Esophagus muscularis mucosa (tissue), 4 donors: Measurements from ENCODE around the gene RBL2.

Source experiments
- CTCF ChIP-seq, 3 experiments: fragments of 200-600 bp in 2 of 3; fragments of 450-650 bp in 1 of 3; sonication (generic) in 2 of 3; IDR thresholded peaks; one replicate each; pipeline ENCODE4 v1.5.1; 2017 to 2019; ENCODE audit warnings: antibody characterized with exemption in 3 of 3, mild to moderate bottlenecking in 2 of 3, moderate library complexity in 1 of 3
- EP300 ChIP-seq: sonication (generic); formaldehyde crosslinking; IDR thresholded peaks from one replicate; pipeline ENCODE4 v1.6.1; 2017; ENCODE audit warnings: antibody characterized with exemption
- POLR2A ChIP-seq: fragments of 450-650 bp; IDR thresholded peaks from one replicate; pipeline ENCODE4 v1.6.1; 2017; ENCODE audit warnings: antibody characterized with exemption, moderate library complexity, mild to moderate bottlenecking, low read depth
- POLR2AphosphoS5 ChIP-seq, 2 donors: sonication (generic); formaldehyde crosslinking; IDR thresholded peaks; one replicate each; pipeline ENCODE4 v1.6.1; 2017; ENCODE audit warnings: antibody characterized with exemption in 2 of 2

- no peak for TF ChIP-seq CTCF (IDR thresholded peaks at IDR 0.05)
- TF ChIP-seq EP300 = no peak
- no peak for TF ChIP-seq POLR2A
- no peak for TF ChIP-seq POLR2AphosphoS5 (IDR thresholded peaks at IDR 0.05)
Observed at GRCh38 chr16:53484542-53484941, 50.3 kb downstream of the RBL2 start.
